Stimulated activated CD4-positive, alpha-beta T cell treated with anti-CD3 and anti-CD28 coated beads, Interleukin-1b, Interleukin-23, amount 100 ng/mL, for 48 hours (primary cell): Measurements from ENCODE around the gene NPIPA1.
"Not testable (repeated sequence)": the region's sequence is repeated elsewhere in the genome, so short reads cannot be mapped to it uniquely, and the experiment has no call there.

Experiments
- DNase-seq: peaks from one replicate; pipeline ENCODE4 v3.0.0-alpha.2; 2020

The NPIPA1 gene

GRCh38 chr16:14930971-14931370, 6.3 kb upstream of the NPIPA1 start:
- DNase-seq, result not testable (repeated sequence)

- not testable (repeated sequence) for DNase-seq
Measured at GRCh38 chr16:14932581-14933375, 4.5 kb upstream of the NPIPA1 start.

- not testable (repeated sequence) for DNase-seq
Measured at GRCh38 chr16:14937994-14938393, 751 bp downstream of the NPIPA1 start.

- not testable (repeated sequence) for DNase-seq
Measured at GRCh38 chr16:14942686-14943085, 5.4 kb downstream of the NPIPA1 start.

GRCh38 chr16:14955546-14956231, 18.4 kb downstream of the NPIPA1 start:
- no peak for DNase-seq

- DNase-seq, result no peak
Measured at GRCh38 chr16:14957576-14958322, 20.5 kb downstream of the NPIPA1 start.

- no peak for DNase-seq
Measured at GRCh38 chr16:14958323-14958600, 21.0 kb downstream of the NPIPA1 start.

GRCh38 chr16:14958970-14959369, 21.7 kb downstream of the NPIPA1 start:
- no peak for DNase-seq

- DNase-seq, result no peak
Measured at GRCh38 chr16:14961405-14962186, 24.4 kb downstream of the NPIPA1 start.

GRCh38 chr16:14963281-14964173, 26.3 kb downstream of the NPIPA1 start:
- no peak for DNase-seq

GRCh38 chr16:14965328-14965727, 28.1 kb downstream of the NPIPA1 start:
- DNase-seq, result no peak

- DNase-seq, result not testable (repeated sequence)
Measured at GRCh38 chr16:14969795-14970194, 32.6 kb downstream of the NPIPA1 start.

- DNase-seq, result not testable (repeated sequence)
Measured at GRCh38 chr16:14971621-14972228, 34.5 kb downstream of the NPIPA1 start.

- DNase-seq, result not testable (repeated sequence)
Measured at GRCh38 chr16:14973785-14974322, 36.6 kb downstream of the NPIPA1 start.

- not testable (repeated sequence) for DNase-seq
Measured at GRCh38 chr16:14974331-14974655, 37.0 kb downstream of the NPIPA1 start.

GRCh38 chr16:14974656-14975417, 37.6 kb downstream of the NPIPA1 start, which contains the start of gene PDXDC1:
Gene PDXDC1, plus strand, starts transcription at chr16:14975026. Its CDS starts 174 bp downstream, at chr16:14975200.
- peak; percentile 96 for DNase-seq

- DNase-seq, result peak; percentile 40
Measured at GRCh38 chr16:14975418-14976194, 38.4 kb downstream of the NPIPA1 start.

GRCh38 chr16:14976971-14977736, 39.9 kb downstream of the NPIPA1 start:
- not testable (repeated sequence) for DNase-seq

GRCh38 chr16:14978281-14978680, 41.0 kb downstream of the NPIPA1 start:
- not testable (repeated sequence) for DNase-seq
